ENCODE results near the gene CCNF. TPM values are rescaled to one million over a fixed set of nuclear protein-coding genes. Genes with fewer than 3 reads are reported as not detected.
A peak's percentile ranks its signal among the peaks of the same experiment; 100 is the strongest.

Gene CCNF
- total RNA-seq, 1 experiment from 2014 or later = 12.9 TPM

GRCh38 chr16:2487903-2488531 is 58.8 kb downstream of the CCNF start:
- DNase-seq (ENCODE audit: low read depth, low spot score) = no peak
- in situ Hi-C loops (cut with HindIII; ENCODE audit: low pct_unique_long_range_greater_than_20kb, low sequenced_read_pairs) = no loop called here

GRCh38 chr16:2489581-2489980 is 60.3 kb downstream of the CCNF start:
- in situ Hi-C loops (cut with HindIII; ENCODE audit: low pct_unique_long_range_greater_than_20kb, low sequenced_read_pairs) = no loop called here
- DNase-seq (ENCODE audit: low read depth, low spot score) = no peak

GRCh38 chr16:2490190-2491105 is 61.2 kb downstream of the CCNF start:
- DNase-seq (ENCODE audit: low read depth, low spot score) = no peak
- in situ Hi-C loops (cut with HindIII; ENCODE audit: low pct_unique_long_range_greater_than_20kb, low sequenced_read_pairs) = no loop called here

GRCh38 chr16:2492292-2492691 is 63.0 kb downstream of the CCNF start:
- in situ Hi-C loops (cut with HindIII; ENCODE audit: low pct_unique_long_range_greater_than_20kb, low sequenced_read_pairs) = no loop called here
- no peak for DNase-seq (ENCODE audit: low read depth, low spot score)

DNA sequence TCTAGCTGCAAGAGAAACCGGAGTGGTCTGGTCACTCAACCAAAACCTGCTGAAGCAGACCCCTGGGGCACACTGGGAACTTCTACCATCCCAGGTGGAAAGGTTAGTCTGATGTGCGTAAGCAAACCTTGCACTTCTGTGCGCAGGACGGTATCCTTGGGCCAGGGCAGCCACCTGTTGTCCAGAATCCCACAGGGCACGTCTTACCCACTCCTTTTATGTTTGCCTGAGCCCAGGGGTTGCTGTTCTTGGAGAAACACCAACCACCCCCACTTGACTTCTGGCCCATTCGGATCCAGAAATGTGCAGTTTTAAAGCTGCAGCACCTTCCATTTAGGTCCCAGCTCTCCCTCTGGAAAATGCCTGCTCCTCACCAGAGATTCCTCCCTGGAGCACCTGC is 64.4 kb downstream of the CCNF start:
- no peak for DNase-seq (ENCODE audit: low read depth, low spot score)
- in situ Hi-C loops (cut with HindIII; ENCODE audit: low pct_unique_long_range_greater_than_20kb, low sequenced_read_pairs) = no loop called here

- DNase-seq (ENCODE audit: low read depth, low spot score) = no peak
- in situ Hi-C loops (cut with HindIII; ENCODE audit: low pct_unique_long_range_greater_than_20kb, low sequenced_read_pairs) = no loop called here
Measured at GRCh38 chr16:2494616-2495015, 65.4 kb downstream of the CCNF start.

DNA sequence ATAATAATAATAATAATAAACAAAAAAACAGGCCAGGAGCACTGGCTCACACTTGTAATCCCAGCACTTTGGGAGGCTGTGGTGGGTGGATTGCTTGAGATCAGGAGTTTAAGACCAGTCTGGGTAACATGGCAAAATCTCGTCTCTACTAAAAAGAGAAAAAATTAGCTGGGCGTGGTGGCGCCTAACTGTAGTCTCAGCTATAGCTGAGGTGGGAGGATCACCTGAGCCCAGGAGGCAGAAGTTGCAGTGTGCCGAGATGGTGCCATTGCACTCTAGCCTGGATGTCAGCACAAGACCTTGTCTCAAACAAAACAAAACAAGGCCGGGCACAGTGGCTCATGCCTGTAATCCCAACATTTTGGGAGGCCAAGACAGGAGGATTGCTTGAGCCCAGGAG is 65.8 kb downstream of the CCNF start:
- in situ Hi-C loops (cut with HindIII; ENCODE audit: low pct_unique_long_range_greater_than_20kb, low sequenced_read_pairs) = no loop called here

GRCh38 chr16:2496223-2497115 is 67.2 kb downstream of the CCNF start:
- DNase-seq (ENCODE audit: low read depth, low spot score) = no peak
- in situ Hi-C loops (cut with HindIII; ENCODE audit: low pct_unique_long_range_greater_than_20kb, low sequenced_read_pairs) = no loop called here

More for the DNA sequence above, 65.8 kb downstream of the CCNF start:
- no peak for DNase-seq (ENCODE audit: low read depth, low spot score)

DNA sequence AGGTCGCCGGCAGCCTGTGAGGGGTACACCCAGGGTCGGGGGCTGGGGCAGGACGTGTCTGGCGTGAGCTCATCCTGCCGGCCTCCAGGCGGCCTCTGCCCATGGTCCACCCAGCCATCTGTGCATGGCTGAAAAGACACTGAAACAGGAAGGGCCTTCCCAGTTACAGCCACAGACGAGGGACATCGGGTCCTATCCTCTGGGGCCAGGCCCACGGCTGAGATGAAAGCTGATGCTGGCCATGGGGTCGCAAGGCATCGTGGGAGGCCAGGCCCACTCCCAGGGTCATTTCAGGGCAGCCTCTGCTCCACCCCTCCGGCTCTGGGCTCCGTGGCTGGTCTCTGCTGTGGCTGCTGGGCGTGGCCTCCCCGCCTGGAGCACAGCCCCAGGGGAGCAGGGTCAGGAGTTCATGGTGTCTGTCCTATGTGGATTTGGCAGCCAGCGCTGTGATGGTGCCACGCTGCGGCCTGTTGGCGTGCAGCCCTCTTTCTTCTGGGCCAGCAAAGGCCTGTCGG is 67.9 kb downstream of the CCNF start:
- in situ Hi-C loops (cut with HindIII; ENCODE audit: low pct_unique_long_range_greater_than_20kb, low sequenced_read_pairs) = no loop called here

DNA sequence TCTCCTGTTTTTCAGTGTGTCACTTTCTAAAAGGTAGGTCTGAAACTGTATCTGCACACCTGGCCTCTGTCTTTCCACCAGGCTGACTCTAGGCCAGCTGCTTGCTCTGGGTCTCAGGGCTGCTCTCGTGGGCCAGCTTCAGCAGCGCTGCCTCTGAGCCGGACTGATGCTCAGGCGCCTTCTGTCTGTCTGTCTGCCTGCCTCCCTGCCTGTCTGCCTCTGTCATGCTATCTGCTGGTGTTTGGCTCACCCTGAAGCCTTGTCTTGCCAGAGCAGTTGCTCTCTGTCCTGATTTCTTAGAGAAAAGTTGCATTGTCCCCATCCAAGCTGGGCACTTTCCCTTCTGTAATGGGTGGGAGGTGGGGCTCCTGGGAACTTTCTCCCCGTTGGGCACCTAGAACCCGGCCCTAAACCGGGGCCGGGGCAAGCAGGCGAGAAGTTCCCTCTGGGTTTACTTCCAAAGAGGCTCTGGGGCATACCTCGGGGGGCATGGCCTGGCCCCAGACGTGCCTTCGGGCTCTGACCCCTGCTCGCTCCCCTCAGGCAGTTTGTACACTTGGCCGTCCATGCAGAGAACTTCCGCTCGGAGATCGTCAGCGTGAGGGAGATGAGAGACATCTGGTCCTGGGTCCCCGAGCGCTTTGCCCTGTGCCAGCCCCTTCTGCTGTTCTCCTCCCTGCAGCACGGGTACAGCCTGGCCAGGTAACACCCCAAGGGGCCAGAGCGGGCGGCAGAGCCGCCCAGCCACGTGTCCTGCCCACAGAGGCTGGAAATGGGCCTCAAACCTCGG is 68.6 kb downstream of the CCNF start:
- in situ Hi-C loops (cut with HindIII; ENCODE audit: low pct_unique_long_range_greater_than_20kb, low sequenced_read_pairs) = no loop called here
- DNase-seq (ENCODE audit: low read depth, low spot score) = no peak

More for the DNA sequence above, 67.9 kb downstream of the CCNF start:
- DNase-seq (ENCODE audit: low read depth, low spot score) = no peak

DNA sequence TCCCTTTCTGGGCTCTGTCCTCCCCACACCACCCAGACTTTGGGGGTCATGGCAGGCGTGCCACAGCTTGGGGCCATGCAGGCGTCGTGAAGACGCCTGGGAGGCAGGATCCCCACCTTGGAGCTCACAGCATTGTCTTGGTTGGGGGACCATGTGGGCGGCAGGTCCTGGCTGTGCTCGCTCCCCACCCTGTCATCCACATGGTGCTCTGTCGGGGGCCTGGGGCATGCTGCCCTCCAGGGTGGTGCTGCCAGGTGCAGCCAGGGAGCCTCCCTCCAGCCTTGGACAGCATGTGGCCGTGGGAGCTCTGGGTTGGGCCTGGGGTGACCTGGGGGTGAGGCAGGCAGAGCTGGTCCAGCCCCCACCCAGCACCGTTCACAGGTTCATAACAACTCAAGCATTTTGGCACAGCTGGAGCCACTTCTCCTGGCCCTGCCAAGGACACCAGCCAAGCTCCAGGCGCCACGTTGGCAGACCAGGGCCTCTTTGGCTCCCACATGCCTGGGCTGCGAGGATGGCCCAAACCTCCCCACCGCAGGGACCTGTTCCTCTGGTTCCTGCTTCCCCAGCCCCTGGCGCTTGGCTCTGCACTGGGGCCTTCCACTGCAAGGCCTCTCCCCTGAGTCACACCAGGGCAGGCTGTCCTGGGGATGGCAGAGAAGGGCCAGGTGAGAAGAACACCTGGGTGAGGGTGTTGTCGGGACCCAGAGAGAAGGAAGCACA is 69.4 kb downstream of the CCNF start:
- in situ Hi-C loops (cut with HindIII; ENCODE audit: low pct_unique_long_range_greater_than_20kb, low sequenced_read_pairs) = no loop called here

DNA sequence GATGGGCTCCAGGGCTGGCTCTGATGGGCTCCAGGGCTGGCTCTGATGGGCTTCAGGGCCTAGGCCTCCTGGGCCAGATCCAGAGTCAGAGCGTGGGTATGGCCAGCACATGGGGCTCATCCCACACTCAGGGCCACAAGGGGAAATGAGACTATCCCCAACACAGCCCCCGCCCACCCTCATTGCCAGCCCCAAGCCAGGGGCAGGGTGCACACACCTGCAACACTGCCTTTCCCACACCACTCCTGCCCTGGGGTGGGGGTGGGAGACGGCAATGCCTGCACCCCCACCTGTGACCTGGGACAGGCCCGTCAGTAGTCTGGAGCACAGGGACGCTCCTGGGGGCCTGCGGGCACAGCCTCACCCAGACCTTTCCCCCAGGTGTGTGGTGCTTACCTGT is 70.2 kb downstream of the CCNF start:
- DNase-seq (ENCODE audit: low read depth, low spot score) = no peak
- in situ Hi-C loops (cut with HindIII; ENCODE audit: low pct_unique_long_range_greater_than_20kb, low sequenced_read_pairs) = no loop called here

More for the DNA sequence above, 69.4 kb downstream of the CCNF start:
- no peak for DNase-seq (ENCODE audit: low read depth, low spot score)

DNA sequence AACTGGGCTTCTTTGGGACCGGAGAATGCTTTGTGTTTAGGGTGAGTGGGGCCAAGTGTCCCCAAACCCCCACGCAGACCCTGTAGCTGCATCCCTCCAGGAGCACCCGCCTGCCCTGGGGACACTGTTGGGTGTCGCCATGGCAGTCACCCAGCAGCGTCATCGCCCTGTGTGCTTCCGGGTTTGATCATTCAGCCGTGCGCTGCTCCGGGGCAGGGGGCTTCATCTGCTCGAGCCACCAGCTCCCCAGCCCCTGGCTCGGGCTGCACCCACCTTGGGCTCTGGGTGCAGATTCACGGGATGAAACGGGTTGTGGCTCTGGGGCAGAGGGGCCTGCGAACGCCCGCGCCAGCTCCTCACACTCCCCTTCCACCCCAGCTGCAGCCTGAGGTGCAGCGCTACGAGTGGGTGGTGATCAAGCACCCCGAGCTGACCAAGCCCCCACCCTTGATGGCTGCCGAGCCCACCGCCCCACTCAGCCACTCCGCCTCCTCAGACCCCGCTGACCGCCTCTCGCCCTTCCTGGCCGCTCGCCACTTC is 70.7 kb downstream of the CCNF start:
- in situ Hi-C loops (cut with HindIII; ENCODE audit: low pct_unique_long_range_greater_than_20kb, low sequenced_read_pairs) = no loop called here
- no peak for DNase-seq (ENCODE audit: low read depth, low spot score)

GRCh38 chr16:2500430-2500917 is 71.2 kb downstream of the CCNF start:
- in situ Hi-C loops (cut with HindIII; ENCODE audit: low pct_unique_long_range_greater_than_20kb, low sequenced_read_pairs) = no loop called here
- DNase-seq (ENCODE audit: low read depth, low spot score) = no peak

DNA sequence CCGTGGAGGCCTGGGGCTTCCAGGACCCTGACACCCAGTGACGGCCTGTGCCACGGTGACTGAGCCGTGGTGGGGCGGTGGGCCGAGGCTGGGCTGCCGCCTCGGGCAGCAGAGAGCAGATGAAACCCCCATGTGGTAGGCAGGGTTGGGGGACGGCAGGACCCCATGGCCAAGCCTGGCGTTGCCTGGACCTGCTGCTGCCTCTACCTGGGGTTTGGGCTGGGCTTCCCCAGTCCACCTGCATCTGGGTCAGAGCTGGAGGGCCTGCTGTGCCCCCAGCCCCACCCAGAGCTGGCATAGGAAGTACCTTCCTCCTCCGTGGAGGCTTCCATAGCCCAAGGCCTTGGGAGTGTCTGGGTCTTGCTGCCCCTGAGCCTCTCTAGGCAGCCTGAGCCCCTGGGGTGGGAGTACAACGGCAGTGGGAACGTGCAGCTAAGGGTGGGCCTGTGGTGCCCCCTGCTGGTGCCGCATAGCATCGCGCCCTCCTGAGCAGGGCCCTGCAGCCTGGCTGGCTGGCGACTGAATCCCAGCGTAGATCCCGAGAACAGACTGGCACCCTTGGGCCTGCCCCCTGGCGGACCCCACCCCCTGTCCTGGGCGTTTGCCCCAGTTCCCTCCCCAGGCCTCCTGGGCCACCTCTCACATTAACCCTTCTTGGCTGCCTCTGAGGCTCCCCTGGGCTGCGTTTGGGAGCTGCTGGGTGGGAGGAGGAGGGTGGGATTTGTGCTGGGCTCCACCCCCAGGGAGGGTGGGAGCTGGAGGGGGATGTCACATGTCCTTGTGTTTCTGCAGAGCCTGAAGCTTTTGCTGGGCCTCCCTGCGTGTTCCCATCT is 71.9 kb downstream of the CCNF start:
- in situ Hi-C loops (cut with HindIII; ENCODE audit: low pct_unique_long_range_greater_than_20kb, low sequenced_read_pairs) = no loop called here

More for the DNA sequence above, 71.9 kb downstream of the CCNF start:
- peak; percentile 78 for DNase-seq (ENCODE audit: low read depth, low spot score)
